ENCODE results near the gene SUGP2.

The SUGP2 gene

DNA sequence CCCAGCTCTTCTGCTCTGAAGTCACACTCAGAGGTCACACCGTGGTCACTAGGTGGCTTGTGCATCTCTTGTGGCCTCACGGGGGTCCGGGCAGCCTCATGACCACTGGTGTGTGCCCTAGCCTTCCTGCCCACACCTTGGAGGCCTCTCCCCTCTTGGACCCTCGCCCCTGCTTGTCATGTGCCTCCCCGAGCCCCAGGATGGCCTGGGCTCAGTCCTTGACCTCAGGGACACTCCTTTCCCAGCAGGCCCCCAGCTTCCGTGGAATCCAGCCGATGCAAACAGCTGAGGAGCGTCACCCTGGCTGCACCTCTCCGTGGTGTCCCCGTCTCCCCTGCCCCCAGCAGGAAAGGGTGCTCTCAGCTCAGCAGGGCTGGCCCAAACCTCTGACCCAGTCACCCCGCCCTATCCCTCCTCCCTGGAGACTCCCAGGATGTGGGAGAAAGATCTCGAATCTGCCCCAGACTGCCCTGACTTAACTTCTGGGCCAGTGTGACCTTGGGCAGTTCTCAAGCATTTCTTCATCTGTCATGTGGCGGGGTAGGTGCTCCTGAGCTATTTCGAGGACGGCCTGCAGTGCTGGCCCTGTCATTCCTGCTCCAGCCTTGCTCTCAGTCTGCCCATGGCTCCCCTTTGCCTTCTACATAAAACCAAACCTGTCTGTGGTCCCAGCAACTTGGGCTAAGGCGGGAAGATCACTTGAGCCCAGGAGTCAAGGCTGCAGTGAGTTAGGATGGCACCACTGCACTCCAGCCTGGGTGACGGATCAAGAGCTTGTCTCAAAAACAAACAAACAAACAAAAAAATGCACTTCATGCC lies 25.9 kb upstream of the SUGP2 start:
- no peak for DNase-seq (ENCODE audit: low spot score)

DNA sequence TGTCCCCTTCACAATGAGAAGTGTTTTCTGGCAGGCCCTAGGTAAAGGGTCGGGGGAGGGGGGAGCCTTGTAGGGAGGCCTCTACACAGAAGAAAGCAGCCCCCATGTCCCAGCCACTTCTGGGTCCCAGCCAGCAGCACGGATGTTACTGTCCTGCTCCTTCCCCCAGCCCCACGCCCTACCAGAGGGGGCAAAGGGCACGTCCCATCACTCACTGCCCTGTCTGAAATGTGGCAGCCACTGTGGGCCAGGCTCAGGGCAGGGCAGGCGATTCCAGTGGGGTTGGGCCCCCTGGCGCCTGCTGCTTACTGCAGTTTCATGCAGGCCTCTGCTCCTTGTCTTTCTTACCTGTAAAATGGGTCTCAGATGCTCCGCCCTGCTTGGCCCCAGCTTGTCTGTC lies 24.4 kb upstream of the SUGP2 start:
- DNase-seq (ENCODE audit: low spot score): no peak

DNA sequence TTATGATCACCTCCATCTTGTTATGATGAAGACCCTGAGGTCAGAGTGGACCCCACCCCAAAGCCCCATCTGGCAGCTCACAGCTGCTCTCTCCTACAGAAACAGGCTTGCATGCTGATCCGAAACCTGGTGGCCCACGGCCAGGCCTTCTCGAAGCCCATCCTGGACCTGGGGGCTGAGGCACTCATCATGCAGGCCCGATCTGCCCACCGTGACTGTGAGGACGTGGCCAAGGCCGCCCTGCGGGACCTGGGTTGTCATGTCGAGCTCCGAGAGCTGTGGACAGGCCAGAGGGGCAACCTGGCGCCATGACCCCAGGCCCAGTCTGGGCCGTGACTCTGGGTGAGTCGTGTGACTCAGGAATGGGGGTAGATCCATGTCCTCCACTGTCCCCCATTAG lies 24.0 kb upstream of the SUGP2 start:
- no peak for DNase-seq (ENCODE audit: low spot score)

DNA sequence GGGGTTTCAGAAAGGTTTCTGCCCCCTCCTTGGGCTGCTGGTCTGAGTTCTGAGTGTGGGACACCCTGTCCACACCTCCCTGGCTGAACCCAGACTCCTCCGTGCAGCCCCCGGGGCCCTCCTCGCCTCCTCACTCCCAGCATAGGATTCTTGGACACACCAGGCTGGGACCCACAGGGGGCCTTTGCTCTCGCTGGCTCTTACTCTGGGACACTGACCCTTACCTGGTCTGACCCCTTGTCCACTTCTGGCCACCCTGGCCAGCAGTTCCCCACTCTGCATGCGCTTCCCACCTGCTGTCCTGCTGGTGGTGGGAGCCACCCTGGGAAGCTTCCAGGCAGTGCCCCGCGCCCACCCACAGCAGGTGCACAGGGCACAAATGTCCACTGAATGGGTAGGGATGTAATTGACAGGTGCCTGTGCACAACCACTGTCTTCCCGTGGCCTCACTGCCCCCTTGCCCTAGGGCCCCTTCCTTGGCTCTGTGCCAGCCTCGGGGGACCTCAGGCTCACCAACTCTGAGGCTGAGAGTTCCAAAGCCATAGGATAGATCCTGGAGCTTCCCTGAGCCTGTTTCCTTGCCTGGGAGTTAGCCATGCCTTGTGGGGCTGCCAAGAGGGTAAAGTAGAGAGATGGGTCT lies 23.4 kb upstream of the SUGP2 start:
- no peak for DNase-seq (ENCODE audit: low spot score)

DNA sequence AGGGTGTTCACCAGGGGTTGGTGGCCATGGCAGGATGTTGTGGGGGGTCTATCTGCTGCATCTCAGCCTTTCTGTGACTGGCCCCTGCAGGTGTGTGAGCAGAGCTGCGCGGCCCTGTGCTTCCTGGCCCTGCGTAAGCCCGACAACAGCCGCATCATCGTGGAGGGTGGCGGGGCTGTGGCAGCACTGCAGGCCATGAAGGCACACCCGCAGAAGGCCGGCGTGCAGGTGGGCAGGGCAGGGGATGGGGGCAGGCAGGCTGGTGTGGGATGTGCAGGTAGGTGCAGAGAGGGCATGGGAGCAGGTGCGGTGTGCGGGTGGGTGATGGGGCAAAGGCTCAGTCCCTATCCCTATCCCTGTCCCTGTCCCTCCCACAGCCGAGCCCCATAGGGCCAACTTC lies 22.4 kb upstream of the SUGP2 start:
- DNase-seq (ENCODE audit: low spot score): no peak

DNA sequence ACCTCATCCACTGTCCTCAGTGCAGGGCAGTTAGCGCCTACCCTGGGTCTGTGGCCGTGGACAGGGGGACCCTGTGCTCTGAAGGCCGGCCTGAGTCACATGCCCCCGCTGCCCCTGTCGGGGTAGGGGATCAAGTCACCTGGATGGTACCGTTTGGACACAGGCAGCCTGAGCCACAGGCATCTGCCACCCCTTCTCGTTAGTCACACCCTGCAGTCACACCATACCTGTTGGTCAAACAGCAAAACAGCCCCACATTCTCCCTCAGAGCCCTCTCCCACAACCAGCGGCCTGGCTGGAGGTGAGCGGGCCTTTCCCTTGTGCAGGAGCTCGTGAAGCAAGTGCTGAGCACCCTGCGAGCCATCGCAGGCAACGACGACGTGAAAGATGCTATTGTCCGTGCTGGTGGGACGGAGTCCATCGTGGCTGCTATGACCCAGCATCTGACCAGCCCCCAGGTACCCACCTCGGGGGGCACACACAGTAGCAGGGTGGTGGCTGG lies 21.7 kb upstream of the SUGP2 start:
- DNase-seq (ENCODE audit: low spot score): no peak

DNA sequence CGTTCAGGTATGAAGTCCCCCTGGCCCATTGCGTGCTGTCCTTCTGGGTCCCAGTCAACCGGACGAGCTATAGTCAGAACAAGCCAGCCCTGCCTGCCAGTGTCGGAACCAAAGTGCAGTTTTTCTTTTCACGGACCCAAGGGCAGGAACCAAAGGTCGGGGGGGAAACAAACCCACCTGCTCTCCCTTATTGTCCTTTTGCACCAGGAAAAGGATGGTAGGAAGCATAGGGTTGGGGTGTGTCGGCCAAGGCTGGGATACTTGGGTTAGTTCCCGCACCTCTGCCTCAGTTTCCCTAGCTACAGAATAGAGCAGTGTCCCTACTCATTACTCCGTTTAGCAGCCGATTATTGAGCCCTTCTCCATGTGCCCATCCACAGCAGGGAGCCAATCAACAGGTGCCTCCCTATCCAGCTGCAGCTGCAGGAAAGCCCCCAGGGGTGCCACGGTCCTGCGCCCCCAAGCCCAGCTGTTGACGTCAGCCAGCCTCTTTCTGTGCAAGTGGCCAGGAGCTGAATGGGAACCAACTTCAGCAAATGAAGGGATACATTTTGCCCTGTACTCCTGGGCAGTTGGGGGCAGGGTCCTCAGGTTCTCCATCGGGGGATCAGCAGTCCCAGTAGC lies 21.1 kb upstream of the SUGP2 start:
- DNase-seq (ENCODE audit: low spot score): no peak

DNA sequence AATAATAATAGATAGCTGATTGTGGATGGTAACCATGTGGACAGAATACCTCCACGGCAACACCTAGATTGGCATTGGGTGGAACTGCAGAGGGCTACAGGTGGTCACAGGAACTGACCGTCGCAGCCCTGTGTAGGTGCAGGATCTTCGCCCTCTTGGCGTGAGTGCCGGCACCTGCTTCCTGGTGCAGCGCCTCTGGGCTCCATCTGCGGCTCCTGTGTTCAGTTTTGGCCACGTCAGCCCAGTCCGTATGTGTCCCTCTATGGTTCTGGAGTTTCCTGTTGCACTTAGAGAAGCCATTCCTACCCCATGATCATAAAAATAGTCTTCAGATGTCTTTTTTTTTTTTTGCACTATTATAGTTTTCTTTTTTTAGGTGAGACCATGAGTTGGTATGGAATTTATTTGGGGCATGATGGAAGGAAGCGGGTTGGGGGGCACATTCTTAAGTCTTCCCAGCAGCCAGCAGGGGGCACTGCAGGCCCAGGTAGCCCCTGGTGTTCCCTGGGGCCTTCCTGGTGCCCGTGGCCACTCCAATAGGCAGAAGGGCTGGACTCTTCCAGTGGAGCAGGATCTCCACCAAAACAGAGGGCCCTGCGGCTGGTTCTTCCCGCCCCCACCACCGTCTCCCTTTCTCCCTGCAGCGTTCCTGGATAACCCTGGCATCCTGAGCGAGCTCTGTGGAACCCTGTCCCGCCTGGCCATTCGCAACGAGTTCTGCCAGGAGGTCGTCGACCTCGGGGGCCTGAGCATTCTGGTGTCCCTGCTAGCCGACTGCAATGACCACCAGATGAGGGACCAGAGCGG lies 20.4 kb upstream of the SUGP2 start:
- no peak for DNase-seq (ENCODE audit: low spot score)

DNA sequence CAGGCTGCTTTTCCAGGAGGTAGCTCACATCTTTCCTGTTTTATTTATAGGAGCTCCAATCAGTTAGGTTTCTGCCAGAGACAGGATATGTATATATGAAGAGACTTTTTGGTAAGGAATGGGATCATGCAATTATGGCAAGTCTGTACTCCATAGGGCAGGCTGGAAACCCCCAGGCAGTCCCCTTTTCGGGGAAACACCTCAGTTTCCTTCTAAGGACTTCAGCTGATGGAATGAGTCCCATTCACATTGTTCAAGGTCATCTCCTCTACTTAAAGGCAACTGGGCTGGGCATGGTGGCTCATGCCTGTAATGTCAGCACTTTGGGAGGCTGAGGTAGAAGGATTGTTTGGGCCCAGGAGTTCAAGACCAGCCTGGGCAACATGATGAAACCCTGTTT lies 19.6 kb upstream of the SUGP2 start:
- no peak for DNase-seq (ENCODE audit: low spot score)

DNA sequence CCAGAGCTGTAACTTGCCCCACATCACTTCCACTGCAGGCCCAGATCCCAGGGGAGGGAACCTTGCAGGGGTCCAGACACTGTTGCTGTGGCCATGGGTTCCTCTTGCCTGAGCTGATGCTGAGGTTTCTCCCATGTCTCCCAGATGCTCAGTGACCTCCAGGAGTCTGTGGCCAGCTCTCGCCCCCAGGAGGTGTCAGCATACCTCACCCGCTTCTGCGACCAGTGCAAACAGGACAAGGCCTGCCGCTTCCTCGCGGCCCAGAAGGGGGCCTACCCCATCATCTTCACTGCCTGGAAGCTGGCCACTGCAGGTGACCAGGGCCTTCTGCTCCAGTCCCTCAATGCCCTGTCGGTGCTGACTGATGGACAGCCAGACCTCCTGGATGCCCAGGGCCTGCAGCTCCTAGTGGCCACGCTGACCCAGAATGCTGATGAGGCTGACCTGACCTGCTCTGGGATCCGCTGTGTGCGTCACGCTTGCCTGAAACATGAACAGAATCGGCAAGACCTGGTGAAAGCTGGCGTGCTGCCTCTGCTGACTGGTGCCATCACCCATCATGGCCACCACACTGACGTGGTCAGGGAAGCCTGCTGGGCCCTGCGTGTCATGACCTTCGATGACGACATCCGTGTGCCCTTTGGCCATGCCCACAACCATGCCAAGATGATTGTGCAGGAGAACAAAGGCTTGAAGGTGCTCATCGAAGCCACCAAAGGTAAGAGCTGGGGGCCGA lies 18.3 kb upstream of the SUGP2 start:
- DNase-seq (ENCODE audit: low spot score): no peak

DNA sequence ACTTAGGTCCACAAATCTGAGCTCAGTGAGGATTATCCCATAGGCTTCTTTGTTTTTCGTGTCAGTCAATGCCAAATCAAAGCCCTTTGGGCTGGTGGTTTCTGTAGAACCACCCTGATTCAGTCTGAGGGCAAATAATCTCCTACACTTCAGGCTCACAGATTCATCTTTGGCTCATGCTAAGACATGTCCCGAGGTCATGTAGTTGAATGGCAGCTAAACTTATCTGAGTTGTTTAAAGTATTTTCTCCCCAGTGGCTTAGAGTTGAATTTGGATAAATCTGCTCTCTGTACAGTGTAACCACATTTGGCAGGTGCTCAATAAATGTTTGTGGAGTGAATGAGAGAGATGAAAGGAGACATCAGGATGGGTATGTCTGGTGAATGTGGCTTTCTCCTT lies 17.4 kb upstream of the SUGP2 start:
- no peak for DNase-seq (ENCODE audit: low spot score)

DNA sequence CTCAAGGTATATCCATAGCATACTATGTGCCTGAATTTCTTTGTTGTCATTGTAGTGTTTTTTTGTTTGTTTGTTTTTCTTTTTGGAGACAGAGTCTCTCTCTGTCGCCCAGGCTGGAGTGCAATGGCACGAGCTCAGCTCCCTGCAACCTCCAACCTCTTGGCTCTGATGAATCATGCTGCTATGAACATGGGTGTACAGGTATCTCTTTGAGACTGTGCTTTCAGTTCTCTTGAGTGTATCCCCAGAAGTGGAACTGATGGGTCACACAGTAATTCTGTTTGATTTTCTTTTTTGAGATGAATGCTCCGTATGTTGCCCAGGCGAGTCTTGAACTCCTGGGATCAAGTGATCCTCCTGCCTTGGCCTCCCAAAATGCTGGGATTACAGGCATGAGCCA lies 16.8 kb upstream of the SUGP2 start:
- no peak for DNase-seq (ENCODE audit: low spot score)

DNA sequence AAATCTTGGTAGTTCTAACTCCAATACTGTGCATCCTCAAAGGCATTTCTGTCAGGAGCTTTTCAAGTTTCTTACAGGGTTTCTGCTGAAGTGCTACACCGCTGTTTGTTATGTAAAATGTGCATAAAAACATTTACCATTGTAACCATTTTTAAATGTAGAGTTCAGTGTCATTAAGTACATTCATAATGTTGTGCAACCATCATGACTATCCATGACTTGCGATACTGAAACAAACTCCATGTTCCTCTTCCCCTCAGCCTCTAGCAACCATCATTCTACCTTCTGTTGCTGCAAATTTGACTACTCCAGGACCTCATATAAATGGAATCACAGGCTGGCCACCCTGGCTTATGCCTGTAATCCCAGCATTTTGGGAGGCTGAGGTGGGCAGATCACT lies 16.1 kb upstream of the SUGP2 start:
- no peak for DNase-seq (ENCODE audit: low spot score)

DNA sequence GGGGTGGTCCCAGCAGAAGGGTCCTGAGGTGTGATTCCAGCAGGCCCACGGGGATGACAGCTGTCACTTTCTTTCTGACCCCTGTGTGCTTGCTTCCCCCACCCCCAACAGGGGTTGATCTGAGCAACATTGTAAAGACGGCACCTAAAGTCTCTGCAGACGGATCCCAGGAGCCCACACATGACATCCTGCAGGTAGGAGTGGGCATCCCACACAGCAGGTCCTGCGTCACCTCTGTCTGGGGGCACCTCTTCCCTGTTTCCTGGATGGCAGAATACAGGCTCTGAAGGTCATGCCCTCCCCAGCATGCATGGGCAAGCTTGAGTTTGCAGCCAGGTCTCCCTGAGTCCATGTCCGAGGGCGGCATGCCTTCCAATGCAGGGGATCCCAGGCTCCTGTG lies 10.6 kb upstream of the SUGP2 start:
- DNase-seq (ENCODE audit: low spot score): no peak

DNA sequence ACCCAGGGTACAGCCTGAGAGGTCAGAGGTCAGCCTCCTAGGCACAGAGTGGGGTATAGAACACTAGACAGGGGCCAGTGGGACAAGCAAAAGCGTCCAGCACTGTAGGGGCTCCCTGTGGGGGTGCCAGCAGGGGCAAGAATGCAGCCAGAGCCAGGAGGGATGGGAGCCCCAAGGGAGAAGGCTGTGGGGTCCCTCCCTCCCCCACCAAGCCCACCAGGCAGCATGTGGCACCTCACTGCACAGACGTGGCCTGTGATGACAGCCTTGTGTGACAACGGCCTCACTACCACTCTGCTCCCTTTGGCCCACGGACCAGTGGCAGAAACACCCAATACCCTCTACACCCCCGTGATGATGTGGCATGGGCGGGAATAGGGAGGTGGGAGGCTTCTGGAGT lies 10.2 kb upstream of the SUGP2 start:
- DNase-seq (ENCODE audit: low spot score): no peak

DNA sequence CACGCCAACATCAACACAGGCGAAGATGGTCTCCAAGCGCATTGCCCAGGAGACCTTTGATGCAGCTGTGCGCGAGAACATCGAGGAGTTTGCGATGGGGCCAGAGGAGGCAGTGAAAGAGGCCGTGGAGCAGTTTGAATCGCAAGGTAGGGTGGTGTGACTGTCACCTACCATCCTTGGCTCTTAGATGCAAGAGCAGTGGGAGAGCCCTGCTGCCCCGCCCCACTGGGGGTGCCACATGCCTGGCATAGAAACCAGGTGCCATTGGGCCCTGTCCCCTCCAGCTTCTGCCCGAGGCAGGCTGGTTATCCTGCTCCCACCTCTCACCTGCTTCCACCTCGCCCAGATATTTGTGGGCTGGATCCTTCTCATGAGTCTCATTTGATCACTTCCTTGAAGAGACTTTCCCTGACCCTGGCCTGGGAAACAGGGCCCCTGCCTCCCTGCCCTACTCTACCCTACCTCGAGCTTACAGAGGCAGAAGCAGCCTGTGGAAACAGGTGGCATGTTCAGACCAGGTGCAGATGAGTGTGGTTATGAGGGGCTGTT lies 9.5 kb upstream of the SUGP2 start:
- DNase-seq (ENCODE audit: low spot score): no peak

DNA sequence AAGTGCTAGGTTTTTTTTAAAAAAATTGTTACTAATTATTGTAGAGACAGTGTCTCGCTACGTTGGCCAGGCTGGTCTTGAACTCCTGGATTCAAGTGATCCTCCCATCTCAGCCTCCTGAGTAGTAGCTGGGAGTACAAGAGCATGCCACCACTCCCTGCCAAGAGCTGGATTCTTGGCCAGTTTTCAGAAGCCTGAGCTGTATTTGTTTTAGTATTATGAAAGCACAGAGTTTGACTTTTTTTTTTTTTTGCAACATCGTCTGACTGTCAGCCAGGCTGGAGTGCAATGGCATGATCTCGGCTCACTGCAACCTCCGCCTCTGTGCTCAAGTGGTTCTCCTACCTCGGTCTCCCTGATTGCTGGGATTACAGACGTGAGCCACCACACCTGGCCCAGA lies 7.1 kb upstream of the SUGP2 start:
- no peak for DNase-seq (ENCODE audit: low spot score)

DNA sequence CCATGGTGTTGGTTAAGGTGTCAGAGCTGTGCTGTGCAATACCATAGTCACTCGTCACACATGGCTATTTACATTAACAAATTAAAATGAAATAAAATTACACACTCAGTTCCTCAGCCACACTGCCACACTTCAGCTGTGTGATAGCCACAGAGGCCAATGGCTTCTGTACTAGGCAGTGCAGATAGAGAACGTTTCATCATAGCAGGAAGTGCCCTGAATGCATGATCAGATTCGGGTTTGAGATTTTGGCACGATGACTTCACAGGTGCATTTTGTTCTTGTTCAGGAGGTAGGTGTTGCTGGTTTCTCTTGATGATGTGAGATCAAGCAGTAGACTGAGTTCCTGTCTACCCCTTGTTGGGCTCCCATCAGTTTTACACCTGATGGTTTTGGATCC lies 6.6 kb upstream of the SUGP2 start:
- DNase-seq (ENCODE audit: low spot score): no peak

DNA sequence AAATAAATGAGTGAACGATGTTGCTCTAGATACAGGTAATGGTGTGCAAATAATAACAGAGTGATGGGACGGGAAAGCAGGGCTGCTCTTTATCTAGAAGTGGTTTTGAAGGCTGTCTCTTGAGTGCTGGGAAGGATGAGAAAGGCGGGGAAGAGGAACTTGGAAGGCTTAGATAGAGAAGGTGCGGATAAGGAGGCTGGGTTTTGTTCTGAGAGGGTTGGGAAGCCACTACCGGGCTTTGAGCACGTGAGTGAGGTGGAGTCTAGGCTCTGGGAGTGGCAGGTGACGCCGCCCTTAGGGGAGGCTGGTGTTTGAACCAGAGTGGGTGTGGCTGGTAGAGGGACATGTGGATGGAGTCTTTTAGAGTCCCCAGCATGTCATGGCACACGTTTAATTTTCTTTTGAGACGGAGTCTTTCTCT lies 897 bp upstream of the SUGP2 start:
- DNase-seq (ENCODE audit: low spot score): no peak

DNA sequence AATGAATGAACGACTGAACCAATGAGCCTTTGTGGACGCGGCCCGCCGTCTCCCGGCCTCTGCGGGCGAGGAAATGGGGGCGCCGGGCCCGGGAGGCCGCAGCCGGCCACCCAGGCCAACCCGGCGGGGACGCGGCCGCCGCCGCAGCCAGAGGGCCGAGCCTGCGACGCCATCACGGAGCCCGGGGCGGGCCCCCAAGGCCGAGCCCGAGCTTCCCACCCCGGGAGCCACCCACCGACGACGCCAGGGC lies 216 bp downstream of the SUGP2 start:
- DNase-seq (ENCODE audit: low spot score): no peak

DNA sequence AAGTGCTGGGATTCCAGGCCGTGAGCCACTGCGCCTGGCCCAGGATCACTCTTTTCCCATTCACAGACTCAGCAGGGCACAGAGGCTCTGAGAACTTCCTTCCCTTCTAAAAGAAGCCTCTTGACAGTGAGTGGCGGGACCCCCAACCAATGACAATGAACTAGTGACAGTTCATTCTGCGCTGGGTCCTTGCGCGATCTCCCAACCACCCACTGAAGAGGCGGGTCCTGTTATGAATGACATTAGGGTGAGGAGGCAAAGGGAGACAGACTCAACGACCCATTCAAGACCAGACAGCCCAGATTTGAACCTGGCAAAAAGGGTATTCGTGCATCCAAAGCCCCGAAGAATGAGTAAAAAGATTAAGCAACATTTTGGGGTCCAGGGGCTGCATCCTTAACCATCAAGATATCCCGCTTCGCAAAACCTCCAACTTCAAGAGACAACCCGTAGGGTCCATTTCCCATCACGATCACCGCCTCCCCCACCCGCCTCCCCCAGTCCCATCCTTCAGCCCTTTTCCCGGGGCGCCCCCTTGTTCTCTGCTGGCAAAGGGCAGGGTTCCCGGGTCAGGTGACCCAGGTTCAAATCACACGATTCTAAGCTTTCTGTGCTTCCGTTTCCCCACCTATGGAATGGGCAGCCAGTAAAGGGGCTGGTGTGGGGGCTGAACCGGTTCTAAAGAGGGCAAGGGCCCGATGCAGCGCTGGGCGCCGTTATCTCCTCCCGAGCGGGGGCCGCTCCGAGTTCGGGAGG lies 719 bp downstream of the SUGP2 start:
- DNase-seq (ENCODE audit: low spot score): peak; percentile 85
